Fibroblast of lung (primary cell): Measurements from ENCODE around the gene SLC30A5. TPM values are rescaled to one million over a fixed set of nuclear protein-coding genes. Genes with fewer than 3 reads are reported as not detected.
"Not testable (repeated sequence)": the region's sequence is repeated elsewhere in the genome, so short reads cannot be mapped to it uniquely, and the experiment has no call there.

ENCODE experiments used
- DNase-seq, 2 donors: peaks; one replicate each; pipeline versions ENCODE4 v3.0.0 to v3.0.0-alpha.2; 2010; ENCODE audit warnings: low read depth in 2 of 2
- H2AFZ ChIP-seq: 2 replicates; pipeline ENCODE4 v1.5.1; 2012; ENCODE audit warnings: low read length, control low read depth, inconsistent platforms
- H3K27ac ChIP-seq: 2 replicates; pipeline ENCODE4 v1.5.1; 2011; ENCODE audit warnings: low read length, control low read depth; ENCODE audit not compliant: insufficient read depth
- H3K27me3 ChIP-seq: 2 replicates; pipeline ENCODE4 v1.5.1; 2011; ENCODE audit warnings: mild to moderate bottlenecking, low read length; ENCODE audit not compliant: control insufficient read depth, insufficient read depth
- H3K36me3 ChIP-seq: 2 replicates; pipeline ENCODE4 v1.5.1; 2011; ENCODE audit warnings: low read length; ENCODE audit not compliant: control insufficient read depth, insufficient read depth
- H3K4me1 ChIP-seq: 2 replicates; pipeline ENCODE4 v1.5.1; 2011; ENCODE audit warnings: low read length; ENCODE audit not compliant: control insufficient read depth, insufficient read depth; ENCODE audit errors: extremely low read depth
- H3K4me2 ChIP-seq: 2 replicates; pipeline ENCODE4 v1.5.1; 2011; ENCODE audit warnings: low read length, control low read depth; ENCODE audit not compliant: insufficient read depth; ENCODE audit errors: extremely low read depth
- H3K4me3 ChIP-seq, 4 experiments: fragments of 200-600 bp in 1 of 4; sonication (generic) in 1 of 4; replicated peaks in 1 of 4; 2 replicates each; pipeline ENCODE4 v1.5.1; 2011 to 2016; ENCODE audit warnings: low read length in 4 of 4, low read depth in 3 of 4, mild to moderate bottlenecking in 3 of 4, control low read depth in 2 of 4, inconsistent platforms in 1 of 4, mixed read lengths in 1 of 4; ENCODE audit not compliant: insufficient read depth in 1 of 4; ENCODE audit errors: control extremely low read depth in 1 of 4
- H3K79me2 ChIP-seq: 2 replicates; pipeline ENCODE4 v1.5.1; 2012; ENCODE audit warnings: mild to moderate bottlenecking, low read length, inconsistent platforms; ENCODE audit not compliant: control insufficient read depth, insufficient read depth
- H3K9ac ChIP-seq: 2 replicates; pipeline ENCODE4 v1.5.1; 2011; ENCODE audit warnings: mild to moderate bottlenecking, low read length, control low read depth; ENCODE audit not compliant: insufficient read depth
- H3K9me3 ChIP-seq: 2 replicates; pipeline ENCODE4 v1.5.1; 2012; ENCODE audit warnings: low read depth, low read length; ENCODE audit not compliant: control insufficient read depth, insufficient read depth
- H4K20me1 ChIP-seq: 2 replicates; pipeline ENCODE4 v1.5.1; 2011; ENCODE audit warnings: low read length; ENCODE audit not compliant: control insufficient read depth, insufficient read depth; ENCODE audit errors: extremely low read depth
- EZH2 ChIP-seq: IDR thresholded peaks from 2 replicates; pipeline ENCODE4 v1.5.1; 2012; ENCODE audit warnings: low read length, control low read depth, mild to moderate bottlenecking; ENCODE audit errors: missing control alignments
- polyA plus RNA-seq, 2 donors: library from polyadenylated mRNA; depleted of rRNA in 1 of 2; stranded (reverse) in 1 of 2; unstranded in 1 of 2; fragments of >200 nt; gene quantifications; 2 replicates each; pipeline ENCODE4 v1.2.1, GENCODE V29; 2011 to 2012; ENCODE audit warnings: missing spikeins in 1 of 2
- total RNA-seq: library from RNA; depleted of rRNA; stranded (reverse); fragments of >200 nt; gene quantifications from 2 replicates; pipeline ENCODE4 v1.2.1, GENCODE V29; 2014
- TF ChIP-seq, protein P1 (sequence below), 2 donors: IDR thresholded peaks in 1 of 2; conservative IDR thresholded peaks in 1 of 2; 1 replicate in 1 of 2; 2 replicates in 1 of 2; pipeline ENCODE4 v1.5.1; 2011 to 2012; ENCODE audit warnings: low read length in 2 of 2, control low read depth in 1 of 2, inconsistent platforms in 1 of 2, low read depth in 1 of 2, mild to moderate bottlenecking in 1 of 2

The SLC30A5 gene
- total and polyA plus RNA-seq, 2 donors (not counting 1 experiment from before 2014, with no cell fraction given), result 48.0 to 97.1 TPM

DNA sequence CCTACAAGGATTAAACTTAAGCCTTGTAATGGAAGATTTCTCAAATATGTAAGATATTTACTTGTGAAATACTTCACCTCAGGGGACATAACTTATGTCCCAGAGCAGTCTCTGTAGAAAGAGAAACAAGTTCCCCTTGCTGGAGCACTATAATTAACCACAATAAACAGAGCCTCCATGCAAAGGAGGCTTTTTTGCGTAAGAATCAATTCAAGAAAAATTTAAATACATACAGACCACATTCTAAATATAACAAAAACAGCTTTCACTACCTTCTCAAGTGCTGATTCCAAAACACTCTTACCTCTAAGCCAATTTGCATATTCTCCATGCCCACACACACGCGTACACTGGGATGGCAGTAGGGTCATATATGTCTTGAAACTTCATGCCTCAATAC is 42.5 kb downstream of the SLC30A5 start:
- H3K27ac ChIP-seq, result no peak overlapping the region

DNA sequence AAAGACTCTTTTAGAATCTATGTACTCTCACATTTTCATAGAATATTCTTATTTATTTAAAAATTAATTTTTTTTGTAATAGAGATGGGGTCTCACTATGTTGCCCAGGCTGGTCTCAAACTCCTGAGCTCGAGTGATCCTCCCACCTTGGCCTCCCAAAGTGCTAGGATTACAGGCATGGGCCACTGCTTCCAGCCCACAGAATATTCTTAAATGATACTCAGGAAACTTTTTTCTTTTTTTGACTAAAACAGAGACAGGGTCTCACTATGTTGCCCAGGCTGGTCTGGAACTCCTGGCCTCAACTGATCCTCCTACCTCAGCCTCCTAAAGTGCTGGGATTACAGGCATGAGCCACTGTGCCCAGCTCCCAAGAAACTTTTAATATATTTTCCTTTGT is 43.4 kb downstream of the SLC30A5 start:
- not testable (repeated sequence) for H3K9ac ChIP-seq, H3K4me2 ChIP-seq, H3K9me3 ChIP-seq, H3K4me3 ChIP-seq, H3K4me1 ChIP-seq, DNase-seq, H3K27ac ChIP-seq, H2AFZ ChIP-seq, H3K79me2 ChIP-seq, H3K27me3 ChIP-seq, H4K20me1 ChIP-seq, H3K36me3 ChIP-seq

More for the DNA sequence above, 42.5 kb downstream of the SLC30A5 start:
- H2AFZ ChIP-seq, result no peak overlapping the region
- no peak overlapping the region for H3K4me2 ChIP-seq
- no peak for DNase-seq
- H3K79me2 ChIP-seq, result no peaks in the 10 kb centered on the region
- no peaks in the 10 kb centered on the region for H4K20me1 ChIP-seq
- H3K9me3 ChIP-seq, result no peaks in the 10 kb centered on the region
- H3K9ac ChIP-seq, result no peak overlapping the region
- no peaks in the 10 kb centered on the region for H3K27me3 ChIP-seq
- no peaks in the 10 kb centered on the region for H3K36me3 ChIP-seq
- H3K4me3 ChIP-seq, result no peak overlapping the region
- TF ChIP-seq, protein P1, sequence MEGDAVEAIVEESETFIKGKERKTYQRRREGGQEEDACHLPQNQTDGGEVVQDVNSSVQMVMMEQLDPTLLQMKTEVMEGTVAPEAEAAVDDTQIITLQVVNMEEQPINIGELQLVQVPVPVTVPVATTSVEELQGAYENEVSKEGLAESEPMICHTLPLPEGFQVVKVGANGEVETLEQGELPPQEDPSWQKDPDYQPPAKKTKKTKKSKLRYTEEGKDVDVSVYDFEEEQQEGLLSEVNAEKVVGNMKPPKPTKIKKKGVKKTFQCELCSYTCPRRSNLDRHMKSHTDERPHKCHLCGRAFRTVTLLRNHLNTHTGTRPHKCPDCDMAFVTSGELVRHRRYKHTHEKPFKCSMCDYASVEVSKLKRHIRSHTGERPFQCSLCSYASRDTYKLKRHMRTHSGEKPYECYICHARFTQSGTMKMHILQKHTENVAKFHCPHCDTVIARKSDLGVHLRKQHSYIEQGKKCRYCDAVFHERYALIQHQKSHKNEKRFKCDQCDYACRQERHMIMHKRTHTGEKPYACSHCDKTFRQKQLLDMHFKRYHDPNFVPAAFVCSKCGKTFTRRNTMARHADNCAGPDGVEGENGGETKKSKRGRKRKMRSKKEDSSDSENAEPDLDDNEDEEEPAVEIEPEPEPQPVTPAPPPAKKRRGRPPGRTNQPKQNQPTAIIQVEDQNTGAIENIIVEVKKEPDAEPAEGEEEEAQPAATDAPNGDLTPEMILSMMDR (conservative IDR thresholded peaks at IDR 0.05 in 1 of 2, IDR thresholded peaks at IDR 0.05 in 1 of 2; ENCODE audit: low read depth in 1 of 2, low read length in 2 of 2), result no peak
- TF ChIP-seq EZH2, result no peak
- no peaks in the 10 kb centered on the region for H3K4me1 ChIP-seq

DNA sequence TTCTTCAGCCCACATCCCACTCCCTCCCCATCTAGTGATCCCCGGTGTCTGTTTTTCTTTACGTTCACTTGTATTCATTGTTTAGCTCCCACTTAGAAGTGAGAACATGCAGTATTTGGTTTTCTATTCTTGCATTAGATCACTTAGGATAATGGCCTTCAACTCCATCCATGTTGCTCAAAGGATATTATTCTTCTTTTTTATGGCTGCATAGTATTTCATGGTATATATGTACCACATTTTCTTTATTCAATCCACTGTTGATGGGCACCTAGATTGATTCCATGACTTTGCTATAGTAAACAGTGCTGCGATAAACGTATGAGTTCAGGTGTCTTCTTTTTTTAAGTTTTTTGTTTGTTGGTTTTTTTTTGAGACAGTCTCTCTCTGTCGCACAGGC is 44.0 kb downstream of the SLC30A5 start:
- no peaks in the 10 kb centered on the region for H3K27me3 ChIP-seq
- H3K36me3 ChIP-seq, result no peaks in the 10 kb centered on the region
- no peak overlapping the region for H3K9ac ChIP-seq

More for the DNA sequence above, 44.0 kb downstream of the SLC30A5 start:
- no peak for DNase-seq
- Histone ChIP-seq H3K4me3 (no peak overlapping the region), H3K79me2 (no peaks in the 10 kb centered on the region), H3K9me3 (no peaks in the 10 kb centered on the region), H2AFZ (no peak overlapping the region), H4K20me1 (no peaks in the 10 kb centered on the region), H3K4me2 (no peak overlapping the region), H3K27ac (no peak overlapping the region), H3K4me1 (no peaks in the 10 kb centered on the region)
- TF ChIP-seq, protein P1 (conservative IDR thresholded peaks at IDR 0.05 in 1 of 2, IDR thresholded peaks at IDR 0.05 in 1 of 2; ENCODE audit: low read depth in 1 of 2, low read length in 2 of 2), result no peak
- no peak for TF ChIP-seq EZH2
